LoVo (cell line): ENCODE results near the gene PTCH1.

Experiments
- DNase-seq: peaks from one replicate; pipeline ENCODE4 v3.0.0-alpha.2; 2016; ENCODE audit warnings: low spot score

Gene PTCH1

GRCh38 chr9:95516734-95517558 is at the start of gene PTCH1:
Gene PTCH1, minus strand, starts transcription at chr9:95516971.
- peak; percentile 55 for DNase-seq

GRCh38 chr9:95565982-95566381 is 49.2 kb upstream of the PTCH1 start:
- DNase-seq = no peak

GRCh38 chr9:95561913-95562312 is 45.1 kb upstream of the PTCH1 start:
- no peak for DNase-seq

GRCh38 chr9:95557142-95557541 is 40.4 kb upstream of the PTCH1 start:
- DNase-seq = no peak

- no peak for DNase-seq
These were observed 39.8 kb upstream of the PTCH1 start for GRCh38 chr9:95556521-95556920.

- no peak for DNase-seq
These were observed 36.2 kb upstream of the PTCH1 start for GRCh38 chr9:95552814-95553546.

GRCh38 chr9:95552255-95552654 is 35.5 kb upstream of the PTCH1 start:
- DNase-seq = no peak

GRCh38 chr9:95551406-95551805 is 34.6 kb upstream of the PTCH1 start:
- DNase-seq = no peak

- no peak for DNase-seq
These were observed 29.2 kb upstream of the PTCH1 start for GRCh38 chr9:95545831-95546567.

GRCh38 chr9:95533996-95534680 is 17.4 kb upstream of the PTCH1 start:
- DNase-seq = no peak

GRCh38 chr9:95529910-95530309 is 13.1 kb upstream of the PTCH1 start:
- no peak for DNase-seq

- DNase-seq = no peak
These were observed 12.2 kb upstream of the PTCH1 start for GRCh38 chr9:95528908-95529502.

- no peak for DNase-seq
These were observed 6.2 kb upstream of the PTCH1 start for GRCh38 chr9:95522871-95523370.

GRCh38 chr9:95521699-95522098 is 4.9 kb upstream of the PTCH1 start:
- no peak for DNase-seq

GRCh38 chr9:95517559-95518425 is 1.0 kb upstream of the PTCH1 start:
- no peak for DNase-seq

- no peak for DNase-seq
These were observed 494 bp downstream of the PTCH1 start for GRCh38 chr9:95516221-95516733.

GRCh38 chr9:95515272-95516113 is 1.3 kb downstream of the PTCH1 start:
- no peak for DNase-seq

- DNase-seq = no peak
These were observed 2.4 kb downstream of the PTCH1 start for GRCh38 chr9:95514342-95514741.

- DNase-seq = no peak
These were observed 3.1 kb downstream of the PTCH1 start for GRCh38 chr9:95513711-95514110.
